Activated T-helper 2 cell treated with anti-CD3 and anti-CD28 coated beads, Interferon-gamma antibody, Interleukin-2, Interleukin-4, amounts not matched to agents 10 μg/mL and 5 μg/mL and 100 μg/mL, durations not matched to agents 14 hours and 24 hours and 36 hours (primary cell): Measurements from ENCODE around the gene DLX1. TPM values are rescaled to one million over a fixed set of nuclear protein-coding genes. Genes with fewer than 3 reads are reported as not detected.
"Not testable (repeated sequence)": the region's sequence is repeated elsewhere in the genome, so short reads cannot be mapped to it uniquely, and the experiment has no call there.

Experiments
- DNase-seq: peaks from one replicate; pipeline ENCODE4 v3.0.0; 2021; ENCODE audit warnings: low spot score
- H3K27ac Mint-ChIP-seq: one replicate; pipeline ENCODE4 v1.8.0; 2021; ENCODE audit warnings: mixed read lengths
- H3K27me3 Mint-ChIP-seq: one replicate; pipeline ENCODE4 v1.8.0; 2021; ENCODE audit warnings: low read depth, mixed read lengths
- H3K36me3 Mint-ChIP-seq: one replicate; pipeline ENCODE4 v1.8.0; 2021; ENCODE audit warnings: low read depth, mixed read lengths
- H3K4me1 Mint-ChIP-seq: one replicate; pipeline ENCODE4 v1.8.0; 2021; ENCODE audit warnings: low read depth, mixed read lengths
- H3K4me3 Mint-ChIP-seq: one replicate; pipeline ENCODE4 v1.8.0; 2021; ENCODE audit warnings: low read depth, mild to moderate bottlenecking, moderate library complexity, mixed read lengths
- H3K9me3 Mint-ChIP-seq: one replicate; pipeline ENCODE4 v1.8.0; 2021; ENCODE audit warnings: mixed read lengths
- intact Hi-C: fragments of 100-400 bp; cut with micrococcal nuclease; formaldehyde crosslinking; loops from one replicate; pipeline ENCODE4 v1.15.1; 2023
- total RNA-seq: library from RNA; stranded (reverse); gene quantifications from 2 replicates; pipeline ENCODE4 v1.2.3, GENCODE V29; 2022

DLX1 gene
- total RNA-seq, 1 donor from 2014 or later, result 0.09 TPM

GRCh38 chr2:172109256-172109987 lies 24.1 kb downstream of the DLX1 start:
- DNase-seq, result no peak
- H3K27ac Mint-ChIP-seq, result no peak overlapping the region
- intact Hi-C loops, result no loop called here
- H3K4me3 Mint-ChIP-seq, result no peak overlapping the region
- no peaks in the 10 kb centered on the region for H3K36me3 Mint-ChIP-seq
- H3K9me3 Mint-ChIP-seq, result no peaks in the 10 kb centered on the region
- H3K27me3 Mint-ChIP-seq, result peaks cover 57% of the 10 kb centered on the region
- peaks cover 14% of the 10 kb centered on the region for H3K4me1 Mint-ChIP-seq

GRCh38 chr2:172109988-172110811 lies 24.9 kb downstream of the DLX1 start:
- peaks cover 58% of the 10 kb centered on the region for H3K27me3 Mint-ChIP-seq
- H3K4me1 Mint-ChIP-seq, result peaks cover 12% of the 10 kb centered on the region
- no peak overlapping the region for H3K27ac Mint-ChIP-seq
- no peak for DNase-seq
- no peaks in the 10 kb centered on the region for H3K36me3 Mint-ChIP-seq
- no peak overlapping the region for H3K4me3 Mint-ChIP-seq
- intact Hi-C loops, result no loop called here
- H3K9me3 Mint-ChIP-seq, result no peaks in the 10 kb centered on the region

- Mint-ChIP-seq H3K4me3 (no peak overlapping the region), H3K9me3 (no peaks in the 10 kb centered on the region), H3K27ac (no peak overlapping the region), H3K4me1 (no peaks in the 10 kb centered on the region), H3K27me3 (peaks cover 37% of the 10 kb centered on the region), H3K36me3 (no peaks in the 10 kb centered on the region)
- intact Hi-C loops, result no loop called here
- DNase-seq, result no peak
Measured at GRCh38 chr2:172113617-172114016, 28.3 kb downstream of the DLX1 start.

GRCh38 chr2:172114176-172114575 lies 28.9 kb downstream of the DLX1 start:
- H3K36me3 Mint-ChIP-seq, H3K9me3 Mint-ChIP-seq, DNase-seq, H3K4me1 Mint-ChIP-seq, intact Hi-C loops, H3K4me3 Mint-ChIP-seq, H3K27ac Mint-ChIP-seq: not testable (repeated sequence)
- H3K27me3 Mint-ChIP-seq, result peaks cover 38% of the 10 kb centered on the region

GRCh38 chr2:172114579-172114978 lies 29.3 kb downstream of the DLX1 start:
- Mint-ChIP-seq H3K36me3 (no peaks in the 10 kb centered on the region), H3K9me3 (no peaks in the 10 kb centered on the region), H3K27ac (no peak overlapping the region), H3K27me3 (peaks cover 34% of the 10 kb centered on the region), H3K4me1 (no peaks in the 10 kb centered on the region), H3K4me3 (no peak overlapping the region)
- DNase-seq, result no peak
- intact Hi-C loops, result no loop called here

- H3K4me3 Mint-ChIP-seq, result no peak overlapping the region
- H3K4me1 Mint-ChIP-seq, result no peaks in the 10 kb centered on the region
- H3K27me3 Mint-ChIP-seq, result peaks cover 31% of the 10 kb centered on the region
- no peaks in the 10 kb centered on the region for H3K36me3 Mint-ChIP-seq
- intact Hi-C loops, result no loop called here
- DNase-seq, result no peak
- no peak overlapping the region for H3K27ac Mint-ChIP-seq
- no peaks in the 10 kb centered on the region for H3K9me3 Mint-ChIP-seq
Measured at GRCh38 chr2:172116107-172116506, 30.8 kb downstream of the DLX1 start.

- no peak overlapping the region for H3K27ac Mint-ChIP-seq
- peaks cover 22% of the 10 kb centered on the region for H3K27me3 Mint-ChIP-seq
- no peak for DNase-seq
- no peak overlapping the region for H3K4me3 Mint-ChIP-seq
- H3K4me1 Mint-ChIP-seq, result no peaks in the 10 kb centered on the region
- H3K9me3 Mint-ChIP-seq, result no peaks in the 10 kb centered on the region
- no peaks in the 10 kb centered on the region for H3K36me3 Mint-ChIP-seq
- intact Hi-C loops, result no loop called here
Measured at GRCh38 chr2:172119089-172119488, 33.8 kb downstream of the DLX1 start.

- H3K27me3 Mint-ChIP-seq, result peaks cover 21% of the 10 kb centered on the region
- DNase-seq, result no peak
Measured at GRCh38 chr2:172120118-172120517, 34.8 kb downstream of the DLX1 start.

GRCh38 chr2:172128484-172128883 lies 43.2 kb downstream of the DLX1 start:
- intact Hi-C loops, result loop anchor here (5.0 kb wide), 3 partner anchors 334 to 531 kb away; no protein-coding TSS in a partner anchor
- no peak overlapping the region for H3K27ac Mint-ChIP-seq
- no peaks in the 10 kb centered on the region for H3K36me3 Mint-ChIP-seq
- H3K27me3 Mint-ChIP-seq, result peaks cover 14% of the 10 kb centered on the region
- no peak overlapping the region for H3K4me3 Mint-ChIP-seq
- H3K4me1 Mint-ChIP-seq, result peaks cover 1% of the 10 kb centered on the region
- H3K9me3 Mint-ChIP-seq, result no peaks in the 10 kb centered on the region
- DNase-seq, result no peak

More at GRCh38 chr2:172120118-172120517, 34.8 kb downstream of the DLX1 start:
- intact Hi-C loops, result no loop called here
- peaks cover 1% of the 10 kb centered on the region for H3K4me1 Mint-ChIP-seq
- no peak overlapping the region for H3K27ac Mint-ChIP-seq
- H3K36me3 Mint-ChIP-seq, result no peaks in the 10 kb centered on the region
- no peak overlapping the region for H3K4me3 Mint-ChIP-seq
- no peaks in the 10 kb centered on the region for H3K9me3 Mint-ChIP-seq

GRCh38 chr2:172129404-172129803 lies 44.1 kb downstream of the DLX1 start:
- intact Hi-C loops, result loop anchor here (5.0 kb wide), 3 partner anchors 333 to 532 kb away; no protein-coding TSS in a partner anchor
- no peaks in the 10 kb centered on the region for H3K9me3 Mint-ChIP-seq
- no peaks in the 10 kb centered on the region for H3K36me3 Mint-ChIP-seq
- no peak overlapping the region for H3K27ac Mint-ChIP-seq
- peaks cover 15% of the 10 kb centered on the region for H3K27me3 Mint-ChIP-seq
- no peak overlapping the region for H3K4me3 Mint-ChIP-seq
- no peaks in the 10 kb centered on the region for H3K4me1 Mint-ChIP-seq
- DNase-seq, result no peak

- no peak overlapping the region for H3K4me3 Mint-ChIP-seq
- no peak overlapping the region for H3K27ac Mint-ChIP-seq
- H3K36me3 Mint-ChIP-seq, result no peaks in the 10 kb centered on the region
- intact Hi-C loops, result no loop called here
- no peak for DNase-seq
- H3K9me3 Mint-ChIP-seq, result no peaks in the 10 kb centered on the region
- H3K27me3 Mint-ChIP-seq, result peaks cover 19% of the 10 kb centered on the region
- no peaks in the 10 kb centered on the region for H3K4me1 Mint-ChIP-seq
Measured at GRCh38 chr2:172131713-172132555, 46.6 kb downstream of the DLX1 start.

GRCh38 chr2:172134270-172134669 lies 49.0 kb downstream of the DLX1 start:
- H3K27me3 Mint-ChIP-seq, result peaks cover 20% of the 10 kb centered on the region
- no peak for DNase-seq
- H3K4me1 Mint-ChIP-seq, result no peaks in the 10 kb centered on the region
- H3K4me3 Mint-ChIP-seq, result no peak overlapping the region
- intact Hi-C loops, result no loop called here
- no peaks in the 10 kb centered on the region for H3K9me3 Mint-ChIP-seq
- no peak overlapping the region for H3K27ac Mint-ChIP-seq
- no peaks in the 10 kb centered on the region for H3K36me3 Mint-ChIP-seq
